Choroid plexus epithelial cell (primary cell): ENCODE measurements around the gene COMMD9.

Source experiments
- DNase-seq: peaks from one replicate; pipeline ENCODE4 v3.0.0-alpha.2; 2010; ENCODE audit warnings: low read depth
- H3K4me3 ChIP-seq: 2 replicates; pipeline ENCODE4 v1.5.1; 2011; ENCODE audit warnings: low read depth, mild to moderate bottlenecking, control low read depth, low read length, moderate library complexity
- TF ChIP-seq, protein P1 (sequence below): conservative IDR thresholded peaks from 2 replicates; pipeline ENCODE4 v1.5.1; 2011; ENCODE audit warnings: low read depth, mild to moderate bottlenecking, control low read depth, inconsistent platforms, low read length, moderate library complexity

The COMMD9 gene

DNA sequence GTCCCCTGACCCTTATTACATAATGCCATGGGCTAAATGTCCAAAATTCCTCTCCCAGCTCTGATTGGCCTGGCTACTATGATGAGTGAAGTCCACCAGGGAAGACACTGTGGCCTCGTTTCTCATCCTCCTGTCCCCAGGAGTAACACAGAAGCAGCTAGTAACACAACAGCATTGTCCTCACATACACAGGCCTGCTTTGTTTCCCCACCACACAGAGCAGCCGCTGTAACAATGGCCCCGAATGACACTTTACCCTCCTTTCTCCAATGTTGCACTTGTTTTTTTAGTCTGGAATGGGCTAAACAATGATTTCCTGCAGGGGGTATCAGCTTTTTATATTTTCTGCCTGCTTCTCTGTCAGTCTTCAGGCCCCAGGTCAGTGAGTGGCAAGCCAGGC lies 6.7 kb upstream of the COMMD9 start, which contains the start of gene PRR5L:
Gene PRR5L, plus strand, starts transcription at position 363 of the 400 bp plus-strand sequence. CDS start 104,834 bp downstream, outside the sequence.
- no peak for DNase-seq
- H3K4me3 ChIP-seq, result no peak within 1 kb of the TSS
- TF ChIP-seq, protein P1, sequence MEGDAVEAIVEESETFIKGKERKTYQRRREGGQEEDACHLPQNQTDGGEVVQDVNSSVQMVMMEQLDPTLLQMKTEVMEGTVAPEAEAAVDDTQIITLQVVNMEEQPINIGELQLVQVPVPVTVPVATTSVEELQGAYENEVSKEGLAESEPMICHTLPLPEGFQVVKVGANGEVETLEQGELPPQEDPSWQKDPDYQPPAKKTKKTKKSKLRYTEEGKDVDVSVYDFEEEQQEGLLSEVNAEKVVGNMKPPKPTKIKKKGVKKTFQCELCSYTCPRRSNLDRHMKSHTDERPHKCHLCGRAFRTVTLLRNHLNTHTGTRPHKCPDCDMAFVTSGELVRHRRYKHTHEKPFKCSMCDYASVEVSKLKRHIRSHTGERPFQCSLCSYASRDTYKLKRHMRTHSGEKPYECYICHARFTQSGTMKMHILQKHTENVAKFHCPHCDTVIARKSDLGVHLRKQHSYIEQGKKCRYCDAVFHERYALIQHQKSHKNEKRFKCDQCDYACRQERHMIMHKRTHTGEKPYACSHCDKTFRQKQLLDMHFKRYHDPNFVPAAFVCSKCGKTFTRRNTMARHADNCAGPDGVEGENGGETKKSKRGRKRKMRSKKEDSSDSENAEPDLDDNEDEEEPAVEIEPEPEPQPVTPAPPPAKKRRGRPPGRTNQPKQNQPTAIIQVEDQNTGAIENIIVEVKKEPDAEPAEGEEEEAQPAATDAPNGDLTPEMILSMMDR, result no peak

- TF ChIP-seq, protein P1, result peak; percentile 65
- peak; percentile 68 for DNase-seq
- H3K4me3 ChIP-seq, result no peak overlapping the region
These were observed 3.1 kb upstream of the COMMD9 start for GRCh38 chr11:36292311-36292722.

- TF ChIP-seq, protein P1, result no peak
- H3K4me3 ChIP-seq, result peak overlapping the region; percentile 83
- DNase-seq, result no peak
These were observed 590 bp downstream of the COMMD9 start for GRCh38 chr11:36288442-36289225.

GRCh38 chr11:36282926-36283325 lies 6.3 kb downstream of the COMMD9 start:
- TF ChIP-seq, protein P1, result no peak
- no peak for DNase-seq
- no peak overlapping the region for H3K4me3 ChIP-seq

GRCh38 chr11:36281850-36282249 lies 7.4 kb downstream of the COMMD9 start:
- TF ChIP-seq, protein P1, result no peak
- H3K4me3 ChIP-seq, result no peak overlapping the region
- DNase-seq, result no peak

DNA sequence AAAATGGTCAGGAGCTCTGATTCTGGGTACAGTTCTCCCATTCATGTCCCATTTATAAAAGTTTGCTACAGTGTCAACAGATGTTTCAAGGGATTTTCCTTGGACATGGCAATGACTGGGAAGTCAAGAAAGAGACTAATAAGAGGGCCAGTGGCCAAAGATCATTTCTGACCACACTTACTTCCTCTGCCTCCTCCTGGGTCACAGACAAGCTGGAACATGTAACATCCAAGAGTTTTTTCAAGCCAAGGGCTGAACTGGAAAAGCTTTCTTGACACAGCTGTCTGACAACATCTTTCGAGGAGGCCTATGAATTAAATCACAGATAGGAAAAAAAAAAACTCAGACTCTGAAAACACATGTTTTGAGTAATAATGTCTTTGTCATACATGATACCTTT lies 8.7 kb downstream of the COMMD9 start:
- DNase-seq, result no peak
- TF ChIP-seq, protein P1, result no peak
- H3K4me3 ChIP-seq, result no peak overlapping the region
